Body of pancreas (tissue), 4 donors: Measurements from ENCODE around the gene PARP8.

ENCODE experiments used
- CTCF ChIP-seq, 7 experiments: fragments of 450-650 bp in 4 of 7; fragments of 200-600 bp in 3 of 7; sonication (generic) in 3 of 7; IDR thresholded peaks; one replicate each; pipeline ENCODE4 v1.5.1; 2016 to 2019; ENCODE audit warnings: antibody characterized with exemption in 7 of 7
- POLR2A ChIP-seq, 3 donors: fragments of 450-650 bp; IDR thresholded peaks; one replicate each; pipeline ENCODE4 v1.6.1; 2016; ENCODE audit warnings: antibody characterized with exemption in 3 of 3, mild to moderate bottlenecking in 2 of 3

- TF ChIP-seq CTCF (IDR thresholded peaks at IDR 0.05) (no peak), POLR2A (IDR thresholded peaks at IDR 0.05) (no peak)
Observed at GRCh38 chr5:50744776-50745175, 78.3 kb downstream of the PARP8 start.
